ENCODE measurements around the gene MRPL12.

GRCh38 chr17:81722184-81723120, 19.3 kb downstream of the MRPL12 start:
- TF ChIP-seq MAX (CRISPR knock-in tag; IDR thresholded peaks at IDR 0.05) (no peak), SMAD4 (CRISPR knock-in tag; IDR thresholded peaks at IDR 0.05) (no peak), CTCF (IDR thresholded peaks at IDR 0.05) (no peak), ZNF121 (CRISPR knock-in tag; IDR thresholded peaks at IDR 0.05) (no peak), E2F1 (CRISPR knock-in tag; IDR thresholded peaks at IDR 0.05) (no peak), GRHL2 (CRISPR knock-in tag; IDR thresholded peaks at IDR 0.05; ENCODE audit: insufficient replicate concordance, severe bottlenecking) (no peak)

Data from WTC11 (cell line).